ENCODE data around the gene COX5A.

The COX5A gene

DNA sequence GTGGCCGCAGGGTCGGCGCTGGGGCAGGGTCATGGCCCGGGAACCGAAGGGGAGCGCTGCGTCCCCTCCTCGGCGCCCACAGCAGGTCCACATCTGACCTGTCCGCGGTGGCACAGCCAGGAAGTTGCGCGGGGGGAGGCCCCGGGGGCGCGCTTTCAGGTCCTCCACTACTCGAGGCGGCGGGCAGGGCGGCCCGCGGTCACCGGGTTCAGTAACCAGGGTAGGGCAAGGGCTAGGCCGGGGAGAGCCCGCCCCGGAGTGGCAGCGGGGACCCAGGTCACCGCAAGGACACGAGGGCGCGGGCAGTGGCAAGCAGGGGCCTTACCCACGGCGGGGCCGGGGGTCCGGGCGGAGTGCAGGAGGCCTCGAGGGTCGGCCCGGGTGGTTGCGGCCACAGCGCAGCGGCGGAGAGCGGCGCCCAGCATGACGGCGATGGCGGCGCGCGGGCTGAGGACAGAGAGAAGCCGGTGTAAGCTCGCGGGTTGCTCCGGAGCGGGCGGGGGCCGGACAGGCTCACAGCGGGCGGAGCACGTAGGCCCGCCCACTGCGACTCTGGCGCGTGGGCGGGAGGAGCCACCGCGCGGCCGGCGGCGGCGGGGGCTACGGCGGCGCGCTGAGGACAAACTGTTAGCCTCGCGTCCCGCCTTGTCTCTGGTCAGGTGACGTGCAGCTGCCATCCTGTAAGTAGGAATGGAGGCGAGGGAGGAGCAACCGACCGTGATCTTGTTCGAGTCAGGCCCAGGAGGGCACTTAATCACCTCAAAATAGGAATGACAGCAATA lies at the start of gene COX5A:
TSS of gene COX5A (minus strand) at position 484 of the 782 bp plus-strand sequence. CDS start at position 425, 59 bp downstream.
- Histone ChIP-seq H3K4me3 (ENCODE audit: low read depth, low read length, poor library complexity, severe bottlenecking) (peak within 1 kb of the TSS; percentile 84), H4K20me1 (ENCODE audit: insufficient read depth, low read length) (no peaks in the 10 kb centered on the region), H3K9me3 (ENCODE audit: low read length) (no peaks in the 10 kb centered on the region), H3K9me2 (ENCODE audit: low read depth, low read length) (no peaks in the 10 kb centered on the region), H3K36me3 (ENCODE audit: insufficient read depth, low read length) (peaks cover 20% of the 10 kb centered on the region; the same call in 1 of the 2 replicates), H3K4me1 (ENCODE audit: insufficient read depth, low read length, severe bottlenecking) (peaks cover 27% of the 10 kb centered on the region), H3K27ac (ENCODE audit: low read depth, low read length, poor library complexity, severe bottlenecking) (peak within 1 kb of the TSS; percentile 76), H3K27me3 (ENCODE audit: insufficient read depth, low read length) (no peaks in the 10 kb centered on the region), H3K9ac (ENCODE audit: low read length) (peak within 1 kb of the TSS; percentile 98), H3F3A (ENCODE audit: insufficient read depth, low read length) (no peaks in the 10 kb centered on the region), H3K4me2 (ENCODE audit: low read length) (peak within 1 kb of the TSS; percentile 84), H3K79me2 (ENCODE audit: insufficient read depth, low read length) (peaks cover 49% of the 10 kb centered on the region), H2AFZ (ENCODE audit: low read length) (0 out of 2 replicates have a peak within 1 kb of the TSS, but pooled peaks have one; percentile 71)
- no peak for TF ChIP-seq EZH2 (IDR thresholded peaks at IDR 0.05; ENCODE audit: borderline replicate concordance, low read length)
- TF ChIP-seq, protein P1, sequence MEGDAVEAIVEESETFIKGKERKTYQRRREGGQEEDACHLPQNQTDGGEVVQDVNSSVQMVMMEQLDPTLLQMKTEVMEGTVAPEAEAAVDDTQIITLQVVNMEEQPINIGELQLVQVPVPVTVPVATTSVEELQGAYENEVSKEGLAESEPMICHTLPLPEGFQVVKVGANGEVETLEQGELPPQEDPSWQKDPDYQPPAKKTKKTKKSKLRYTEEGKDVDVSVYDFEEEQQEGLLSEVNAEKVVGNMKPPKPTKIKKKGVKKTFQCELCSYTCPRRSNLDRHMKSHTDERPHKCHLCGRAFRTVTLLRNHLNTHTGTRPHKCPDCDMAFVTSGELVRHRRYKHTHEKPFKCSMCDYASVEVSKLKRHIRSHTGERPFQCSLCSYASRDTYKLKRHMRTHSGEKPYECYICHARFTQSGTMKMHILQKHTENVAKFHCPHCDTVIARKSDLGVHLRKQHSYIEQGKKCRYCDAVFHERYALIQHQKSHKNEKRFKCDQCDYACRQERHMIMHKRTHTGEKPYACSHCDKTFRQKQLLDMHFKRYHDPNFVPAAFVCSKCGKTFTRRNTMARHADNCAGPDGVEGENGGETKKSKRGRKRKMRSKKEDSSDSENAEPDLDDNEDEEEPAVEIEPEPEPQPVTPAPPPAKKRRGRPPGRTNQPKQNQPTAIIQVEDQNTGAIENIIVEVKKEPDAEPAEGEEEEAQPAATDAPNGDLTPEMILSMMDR (IDR thresholded peaks at IDR 0.05; ENCODE audit: low read length) = peak; percentile 20; the same call in 1 of the 2 replicates

DNA sequence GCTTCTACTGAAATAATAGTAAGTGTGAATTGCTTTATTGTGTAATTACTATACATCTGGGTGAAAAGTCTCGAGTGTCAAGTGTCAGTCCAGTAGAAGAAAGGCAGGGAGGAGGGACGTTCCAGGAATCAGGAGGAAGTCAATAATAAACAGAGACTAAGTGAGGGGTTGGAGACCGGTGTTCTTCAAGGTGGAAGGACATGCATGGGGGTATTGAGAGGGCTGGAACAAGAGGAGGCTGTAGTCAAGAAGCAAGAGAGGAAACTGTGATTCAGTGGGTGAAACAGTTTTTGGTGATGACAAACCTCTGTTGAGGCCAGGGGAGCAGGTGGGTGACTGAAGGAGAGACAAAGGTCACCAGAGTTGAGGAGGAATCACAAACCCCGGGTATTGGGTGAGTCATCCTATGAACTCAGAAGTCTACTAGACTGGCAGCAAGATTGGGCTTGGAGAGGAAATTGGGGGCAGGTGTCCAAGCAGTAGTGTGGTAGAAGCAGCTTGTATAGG lies 45.9 kb upstream of the COX5A start:
- Histone ChIP-seq H2AFZ (ENCODE audit: low read length) (no peak overlapping the region), H3K27ac (ENCODE audit: low read depth, low read length, poor library complexity, severe bottlenecking) (no peak overlapping the region), H3K36me3 (ENCODE audit: insufficient read depth, low read length) (no peaks in the 10 kb centered on the region), H3K9me2 (ENCODE audit: low read depth, low read length) (no peaks in the 10 kb centered on the region), H3K9me3 (ENCODE audit: low read length) (no peaks in the 10 kb centered on the region), H3K4me2 (ENCODE audit: low read length) (no peak overlapping the region), H3K79me2 (ENCODE audit: insufficient read depth, low read length) (no peaks in the 10 kb centered on the region), H3K27me3 (ENCODE audit: insufficient read depth, low read length) (peaks cover 15% of the 10 kb centered on the region; the same call in 1 of the 2 replicates), H3K4me1 (ENCODE audit: insufficient read depth, low read length, severe bottlenecking) (no peaks in the 10 kb centered on the region), H3K9ac (ENCODE audit: low read length) (no peak overlapping the region), H4K20me1 (ENCODE audit: insufficient read depth, low read length) (no peaks in the 10 kb centered on the region), H3K4me3 (ENCODE audit: low read depth, low read length, poor library complexity, severe bottlenecking) (no peak overlapping the region), H3F3A (ENCODE audit: insufficient read depth, low read length) (no peaks in the 10 kb centered on the region)
- TF ChIP-seq EZH2 (IDR thresholded peaks at IDR 0.05; ENCODE audit: borderline replicate concordance, low read length) = no peak
- TF ChIP-seq, protein P1 (IDR thresholded peaks at IDR 0.05; ENCODE audit: low read length) = no peak

DNA sequence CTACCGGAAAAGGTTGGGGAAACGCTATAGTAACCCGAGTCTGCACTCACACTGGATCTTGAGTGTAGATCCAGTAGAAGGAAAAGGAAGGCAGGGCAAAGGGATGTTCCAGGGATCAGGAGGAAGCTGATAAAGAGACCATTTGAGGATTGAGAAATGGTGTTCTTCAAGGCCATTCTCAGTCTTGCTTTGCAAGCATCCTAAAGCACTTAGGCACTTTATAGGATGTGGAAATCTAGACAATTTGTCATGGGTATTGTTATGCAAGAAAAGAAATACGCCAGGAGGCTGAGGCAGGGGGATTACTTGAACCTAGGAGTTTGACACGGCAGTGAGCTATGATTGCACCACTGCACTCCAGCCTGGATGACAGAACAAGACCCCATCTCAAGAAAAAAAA lies 44.3 kb upstream of the COX5A start:
- Histone ChIP-seq H3K9ac (ENCODE audit: low read length) (no peak overlapping the region), H3K36me3 (ENCODE audit: insufficient read depth, low read length) (no peaks in the 10 kb centered on the region), H3K9me2 (ENCODE audit: low read depth, low read length) (no peaks in the 10 kb centered on the region), H3K4me1 (ENCODE audit: insufficient read depth, low read length, severe bottlenecking) (no peaks in the 10 kb centered on the region), H2AFZ (ENCODE audit: low read length) (no peak overlapping the region), H3K27me3 (ENCODE audit: insufficient read depth, low read length) (peaks cover 15% of the 10 kb centered on the region; the same call in 1 of the 2 replicates), H3K79me2 (ENCODE audit: insufficient read depth, low read length) (no peaks in the 10 kb centered on the region), H3K4me2 (ENCODE audit: low read length) (no peak overlapping the region), H3K9me3 (ENCODE audit: low read length) (no peaks in the 10 kb centered on the region), H3K4me3 (ENCODE audit: low read depth, low read length, poor library complexity, severe bottlenecking) (no peak overlapping the region), H3F3A (ENCODE audit: insufficient read depth, low read length) (no peaks in the 10 kb centered on the region), H3K27ac (ENCODE audit: low read depth, low read length, poor library complexity, severe bottlenecking) (no peak overlapping the region), H4K20me1 (ENCODE audit: insufficient read depth, low read length) (no peaks in the 10 kb centered on the region)
- TF ChIP-seq, protein P1 (IDR thresholded peaks at IDR 0.05; ENCODE audit: low read length) = no peak
- TF ChIP-seq EZH2 (IDR thresholded peaks at IDR 0.05; ENCODE audit: borderline replicate concordance, low read length) = no peak
